HT-29 (cell line): ENCODE data around the gene TAS2R14. TPM values are rescaled to one million over a fixed set of nuclear protein-coding genes. Genes with fewer than 3 reads are reported as not detected.

Experiments used
- DNase-seq: peaks from one replicate; pipeline ENCODE4 v3.0.0-alpha.2; 2015; ENCODE audit warnings: low spot score
- total RNA-seq: library from RNA; depleted of rRNA; stranded (reverse); fragments of >200 nt; shearing (Covaris generic); gene quantifications from 2 replicates; pipeline ENCODE4 v1.2.3, GENCODE V29; 2014; rRNA removed

Gene TAS2R14
- total RNA-seq, result 1.4 and 1.8 TPM in 2 replicates

- no peak for DNase-seq
Observed at GRCh38 chr12:10939163-10939562, at the start of gene TAS2R14. Gene TAS2R14 (minus strand): TSS chr12:10939263. CDS start chr12:10939207, 56 bp downstream.

- DNase-seq, result no peak
Observed at GRCh38 chr12:10986812-10987211, 47.7 kb upstream of the TAS2R14 start, which contains the start of gene TAS2R50. Gene TAS2R50 (minus strand): TSS chr12:10986912. CDS start chr12:10986860, 52 bp downstream.

- no peak for DNase-seq
Observed at GRCh38 chr12:10982244-10982643, 43.2 kb upstream of the TAS2R14 start.

GRCh38 chr12:10974965-10975364, 35.9 kb upstream of the TAS2R14 start:
- no peak for DNase-seq

GRCh38 chr12:10968765-10969456, 29.8 kb upstream of the TAS2R14 start:
- no peak for DNase-seq

- DNase-seq, result no peak
Observed at GRCh38 chr12:10967409-10967808, 28.3 kb upstream of the TAS2R14 start.

- DNase-seq, result no peak
Observed at GRCh38 chr12:10966314-10966713, 27.3 kb upstream of the TAS2R14 start.

GRCh38 chr12:10965476-10965875, 26.4 kb upstream of the TAS2R14 start:
- no peak for DNase-seq

GRCh38 chr12:10960211-10960610, 21.1 kb upstream of the TAS2R14 start:
- no peak for DNase-seq

GRCh38 chr12:10959804-10960203, 20.7 kb upstream of the TAS2R14 start:
- DNase-seq, result peak; percentile 21

GRCh38 chr12:10957741-10958140, 18.7 kb upstream of the TAS2R14 start:
- DNase-seq, result no peak

- DNase-seq, result no peak
Observed at GRCh38 chr12:10956085-10956484, 17.0 kb upstream of the TAS2R14 start.

GRCh38 chr12:10952645-10953044, 13.6 kb upstream of the TAS2R14 start:
- no peak for DNase-seq

GRCh38 chr12:10943167-10943566, 4.1 kb upstream of the TAS2R14 start:
- DNase-seq, result peak; percentile 33

GRCh38 chr12:10941916-10942607, 3.0 kb upstream of the TAS2R14 start:
- peak; percentile 95 for DNase-seq

GRCh38 chr12:10941369-10941768, 2.3 kb upstream of the TAS2R14 start:
- DNase-seq, result no peak

- DNase-seq, result no peak
Observed at GRCh38 chr12:10940389-10940788, 1.3 kb upstream of the TAS2R14 start.

- DNase-seq, result no peak
Observed at GRCh38 chr12:10936506-10936905, 2.6 kb downstream of the TAS2R14 start.

GRCh38 chr12:10928746-10929286, 10.2 kb downstream of the TAS2R14 start, which contains the start of gene PRH2:
Gene PRH2 (plus strand): TSS chr12:10929236. CDS start chr12:10929274, 38 bp downstream.
- no peak for DNase-seq

- no peak for DNase-seq
Observed at GRCh38 chr12:10926269-10926668, 12.8 kb downstream of the TAS2R14 start.

- no peak for DNase-seq
Observed at GRCh38 chr12:10919809-10920208, 19.3 kb downstream of the TAS2R14 start.

- no peak for DNase-seq
Observed at GRCh38 chr12:10910380-10910779, 28.7 kb downstream of the TAS2R14 start.

- DNase-seq, result no peak
Observed at GRCh38 chr12:10909462-10909861, 29.6 kb downstream of the TAS2R14 start, which contains the start of gene TAS2R13. Gene TAS2R13 (minus strand): TSS chr12:10909562. CDS start chr12:10909298, 264 bp downstream.
